Measurements from ENCODE around the gene PLCL1.

Gene PLCL1

DNA sequence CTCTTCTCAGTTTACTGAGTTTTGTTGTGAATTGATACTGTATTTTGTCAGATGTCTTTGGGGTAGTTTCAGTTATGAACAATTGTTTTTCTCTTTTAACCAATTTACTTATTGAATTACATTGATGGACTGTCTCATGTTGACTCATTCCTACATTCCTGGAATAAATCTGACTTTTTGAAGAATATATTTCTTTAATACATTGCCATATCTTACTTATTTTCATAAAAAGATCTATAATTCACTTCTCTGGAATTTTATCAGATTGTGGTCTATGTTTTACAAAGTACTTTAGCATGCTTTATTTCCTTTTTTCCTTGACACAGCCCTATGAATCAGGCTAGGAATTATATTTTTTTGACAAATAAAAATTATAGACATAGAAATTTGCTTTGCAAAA is 268.3 kb downstream of the PLCL1 start (continued):
- TF ChIP-seq, protein P1, sequence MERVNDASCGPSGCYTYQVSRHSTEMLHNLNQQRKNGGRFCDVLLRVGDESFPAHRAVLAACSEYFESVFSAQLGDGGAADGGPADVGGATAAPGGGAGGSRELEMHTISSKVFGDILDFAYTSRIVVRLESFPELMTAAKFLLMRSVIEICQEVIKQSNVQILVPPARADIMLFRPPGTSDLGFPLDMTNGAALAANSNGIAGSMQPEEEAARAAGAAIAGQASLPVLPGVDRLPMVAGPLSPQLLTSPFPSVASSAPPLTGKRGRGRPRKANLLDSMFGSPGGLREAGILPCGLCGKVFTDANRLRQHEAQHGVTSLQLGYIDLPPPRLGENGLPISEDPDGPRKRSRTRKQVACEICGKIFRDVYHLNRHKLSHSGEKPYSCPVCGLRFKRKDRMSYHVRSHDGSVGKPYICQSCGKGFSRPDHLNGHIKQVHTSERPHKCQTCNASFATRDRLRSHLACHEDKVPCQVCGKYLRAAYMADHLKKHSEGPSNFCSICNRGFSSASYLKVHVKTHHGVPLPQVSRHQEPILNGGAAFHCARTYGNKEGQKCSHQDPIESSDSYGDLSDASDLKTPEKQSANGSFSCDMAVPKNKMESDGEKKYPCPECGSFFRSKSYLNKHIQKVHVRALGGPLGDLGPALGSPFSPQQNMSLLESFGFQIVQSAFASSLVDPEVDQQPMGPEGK (CRISPR knock-in tag; IDR thresholded peaks at IDR 0.05; ENCODE audit: borderline replicate concordance): no peak; the same call in 1 of the 2 replicates

GRCh38 chr2:198073253-198073652 is 268.9 kb downstream of the PLCL1 start:
- ATAC-seq: peak; percentile 87
- peak; percentile 86; the same call in 1 of the 2 replicates for TF ChIP-seq POU6F1 (CRISPR knock-in tag; IDR thresholded peaks at IDR 0.05; ENCODE audit: borderline replicate concordance, low read depth)
- TF ChIP-seq TOX (CRISPR knock-in tag; IDR thresholded peaks at IDR 0.05; ENCODE audit: borderline replicate concordance): 0 out of 2 replicates have a peak, but pooled peaks have one; percentile 21
- TF ChIP-seq TCF4 (CRISPR knock-in tag; IDR thresholded peaks at IDR 0.05; ENCODE audit: borderline replicate concordance): peak; percentile 32; the same call in 1 of the 2 replicates
- TF ChIP-seq RARB (CRISPR knock-in tag; IDR thresholded peaks at IDR 0.05): no peak; the same call in 1 of the 2 replicates
- no peak for TF ChIP-seq CSDC2 (CRISPR knock-in tag; IDR thresholded peaks at IDR 0.05)
- 0 out of 2 replicates have a peak, but pooled peaks have one; percentile 21 for TF ChIP-seq ZC3H10 (CRISPR knock-in tag; IDR thresholded peaks at IDR 0.05)
- TF ChIP-seq, protein P2, sequence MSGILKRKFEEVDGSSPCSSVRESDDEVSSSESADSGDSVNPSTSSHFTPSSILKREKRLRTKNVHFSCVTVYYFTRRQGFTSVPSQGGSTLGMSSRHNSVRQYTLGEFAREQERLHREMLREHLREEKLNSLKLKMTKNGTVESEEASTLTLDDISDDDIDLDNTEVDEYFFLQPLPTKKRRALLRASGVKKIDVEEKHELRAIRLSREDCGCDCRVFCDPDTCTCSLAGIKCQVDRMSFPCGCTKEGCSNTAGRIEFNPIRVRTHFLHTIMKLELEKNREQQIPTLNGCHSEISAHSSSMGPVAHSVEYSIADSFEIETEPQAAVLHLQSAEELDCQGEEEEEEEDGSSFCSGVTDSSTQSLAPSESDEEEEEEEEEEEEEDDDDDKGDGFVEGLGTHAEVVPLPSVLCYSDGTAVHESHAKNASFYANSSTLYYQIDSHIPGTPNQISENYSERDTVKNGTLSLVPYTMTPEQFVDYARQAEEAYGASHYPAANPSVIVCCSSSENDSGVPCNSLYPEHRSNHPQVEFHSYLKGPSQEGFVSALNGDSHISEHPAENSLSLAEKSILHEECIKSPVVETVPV (CRISPR knock-in tag; IDR thresholded peaks at IDR 0.05): peak; percentile 41; the same call in 1 of the 2 replicates
- peak; percentile 72; the same call in 1 of the 2 replicates for TF ChIP-seq SNAI2 (CRISPR knock-in tag; IDR thresholded peaks at IDR 0.05)

DNA sequence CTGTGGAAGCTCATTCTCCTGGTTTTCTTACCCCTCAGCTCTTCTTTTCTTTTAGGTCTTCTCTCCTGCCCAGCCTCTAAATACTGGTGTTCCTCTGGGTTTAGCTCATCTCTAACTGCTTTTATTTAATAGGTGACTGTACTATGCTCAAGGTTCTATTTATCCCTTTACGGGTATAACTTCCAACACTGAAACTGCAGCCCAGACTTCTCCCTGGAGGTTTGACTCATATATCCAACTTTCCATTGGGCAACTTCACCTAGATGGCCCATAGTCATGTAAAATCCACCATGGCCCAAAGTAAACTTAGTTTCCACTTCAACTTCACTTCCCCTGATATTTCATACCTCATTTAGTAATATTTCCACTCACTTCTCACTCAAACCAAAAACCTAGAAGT is 273.1 kb downstream of the PLCL1 start:
- TF ChIP-seq ISL1 (CRISPR knock-in tag; IDR thresholded peaks at IDR 0.05) (no peak), GLIS3 (CRISPR knock-in tag; IDR thresholded peaks at IDR 0.05) (no peak), ZNF70 (CRISPR knock-in tag; IDR thresholded peaks at IDR 0.05) (no peak), PPARA (CRISPR knock-in tag; IDR thresholded peaks at IDR 0.05; ENCODE audit: borderline replicate concordance) (no peak), OSR1 (CRISPR knock-in tag; IDR thresholded peaks at IDR 0.05) (no peak), ZNF8 (CRISPR knock-in tag; IDR thresholded peaks at IDR 0.05) (no peak), ZFP30 (CRISPR knock-in tag; IDR thresholded peaks at IDR 0.05) (no peak), POU6F1 (CRISPR knock-in tag; IDR thresholded peaks at IDR 0.05; ENCODE audit: borderline replicate concordance, low read depth) (no peak)
- ATAC-seq: no peak

DNA sequence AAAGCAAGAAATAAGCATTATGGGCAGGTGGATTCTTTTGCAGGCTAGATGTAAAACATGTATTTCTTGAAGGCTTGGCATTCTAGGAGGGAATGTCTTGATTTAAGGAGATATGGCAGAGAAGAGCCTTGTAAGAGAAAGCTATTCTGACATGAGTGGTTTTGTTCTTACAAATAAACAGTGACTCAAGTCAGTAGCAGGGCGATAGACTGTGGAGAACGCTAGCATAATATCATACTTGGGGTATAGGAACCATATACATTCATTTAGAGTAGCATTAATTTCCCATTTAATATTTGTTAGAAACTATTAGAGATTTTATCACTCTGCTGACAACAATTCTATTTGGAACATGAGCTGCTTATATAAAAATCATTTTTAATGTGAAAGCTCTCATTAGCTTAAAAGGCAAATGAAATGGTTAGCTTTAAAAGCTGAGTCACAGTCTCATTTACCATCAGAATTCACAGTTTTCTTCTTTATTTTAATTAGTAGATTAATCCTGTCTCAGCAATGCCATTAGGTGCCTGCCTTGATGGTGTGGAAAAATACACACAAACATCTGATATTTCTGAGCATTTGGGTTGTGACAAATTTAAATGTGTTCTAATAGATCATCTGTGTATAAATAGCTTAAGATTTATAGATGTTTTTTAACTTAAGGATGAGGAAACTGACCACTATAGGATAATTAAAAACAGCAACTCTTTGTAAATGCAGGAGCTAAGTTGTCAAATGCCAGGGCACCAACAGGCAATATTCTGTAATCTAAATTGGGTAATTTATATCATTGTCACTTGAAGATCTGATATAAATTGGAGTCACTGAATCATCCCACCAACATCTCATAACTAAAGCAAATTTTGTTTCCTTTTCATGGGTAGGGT is 276.7 kb downstream of the PLCL1 start:
- TF ChIP-seq ZNF565 (CRISPR knock-in tag; conservative IDR thresholded peaks at IDR 0.05; ENCODE audit: low read depth): no peak
- TF ChIP-seq, protein P3, sequence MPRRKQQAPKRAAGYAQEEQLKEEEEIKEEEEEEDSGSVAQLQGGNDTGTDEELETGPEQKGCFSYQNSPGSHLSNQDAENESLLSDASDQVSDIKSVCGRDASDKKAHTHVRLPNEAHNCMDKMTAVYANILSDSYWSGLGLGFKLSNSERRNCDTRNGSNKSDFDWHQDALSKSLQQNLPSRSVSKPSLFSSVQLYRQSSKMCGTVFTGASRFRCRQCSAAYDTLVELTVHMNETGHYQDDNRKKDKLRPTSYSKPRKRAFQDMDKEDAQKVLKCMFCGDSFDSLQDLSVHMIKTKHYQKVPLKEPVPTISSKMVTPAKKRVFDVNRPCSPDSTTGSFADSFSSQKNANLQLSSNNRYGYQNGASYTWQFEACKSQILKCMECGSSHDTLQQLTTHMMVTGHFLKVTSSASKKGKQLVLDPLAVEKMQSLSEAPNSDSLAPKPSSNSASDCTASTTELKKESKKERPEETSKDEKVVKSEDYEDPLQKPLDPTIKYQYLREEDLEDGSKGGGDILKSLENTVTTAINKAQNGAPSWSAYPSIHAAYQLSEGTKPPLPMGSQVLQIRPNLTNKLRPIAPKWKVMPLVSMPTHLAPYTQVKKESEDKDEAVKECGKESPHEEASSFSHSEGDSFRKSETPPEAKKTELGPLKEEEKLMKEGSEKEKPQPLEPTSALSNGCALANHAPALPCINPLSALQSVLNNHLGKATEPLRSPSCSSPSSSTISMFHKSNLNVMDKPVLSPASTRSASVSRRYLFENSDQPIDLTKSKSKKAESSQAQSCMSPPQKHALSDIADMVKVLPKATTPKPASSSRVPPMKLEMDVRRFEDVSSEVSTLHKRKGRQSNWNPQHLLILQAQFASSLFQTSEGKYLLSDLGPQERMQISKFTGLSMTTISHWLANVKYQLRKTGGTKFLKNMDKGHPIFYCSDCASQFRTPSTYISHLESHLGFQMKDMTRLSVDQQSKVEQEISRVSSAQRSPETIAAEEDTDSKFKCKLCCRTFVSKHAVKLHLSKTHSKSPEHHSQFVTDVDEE (CRISPR knock-in tag; IDR thresholded peaks at IDR 0.05): no peak
- peak; percentile 41; the same call in 1 of the 2 replicates for TF ChIP-seq TOX (CRISPR knock-in tag; IDR thresholded peaks at IDR 0.05; ENCODE audit: borderline replicate concordance)
- 0 out of 3 replicates have a peak, but pooled peaks have one; percentile 36 for ATAC-seq

Measured in SK-N-SH treated with all-trans-retinoic acid at 6 μM for 48 hours (cell line).